ENCODE results near the gene SLC5A9. TPM values are rescaled to one million over a fixed set of nuclear protein-coding genes. Genes with fewer than 3 reads are reported as not detected.

Gene SLC5A9
- polyA plus RNA-seq, 2 of the 4 experiments (the other 2 are of a cell fraction), result 0.03 to 0.21 TPM

- no peak for TF ChIP-seq HMGXB4 (CRISPR knock-in tag; IDR thresholded peaks at IDR 0.05; ENCODE audit: borderline replicate concordance)
- TF ChIP-seq POLR2A (IDR thresholded peaks at IDR 0.05; ENCODE audit: low read length), result no peak
- TF ChIP-seq CHD4 (IDR thresholded peaks at IDR 0.05; ENCODE audit: borderline replicate concordance), result no peak
Observed at GRCh38 chr1:48229317-48229716, 6.8 kb downstream of the SLC5A9 start (continued).

DNA sequence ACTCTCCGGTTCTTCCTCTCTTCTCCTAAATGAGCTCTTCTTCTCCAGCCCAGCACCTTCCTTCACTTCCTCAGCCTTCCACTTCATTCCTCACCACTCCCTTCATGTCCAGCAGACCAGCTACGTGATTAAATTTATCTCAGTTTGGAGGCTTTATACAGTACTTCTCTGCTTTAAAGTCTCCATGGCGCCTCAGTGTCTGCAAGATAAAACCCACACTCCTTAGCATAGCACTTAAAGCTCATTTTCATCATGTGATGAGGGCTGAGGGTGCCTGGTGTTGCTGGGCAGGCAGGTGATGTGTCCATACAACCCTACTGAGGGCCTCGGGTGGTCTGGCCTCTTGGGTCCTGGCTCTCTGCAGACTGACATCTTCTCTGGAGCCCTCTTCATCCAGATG is 7.7 kb downstream of the SLC5A9 start:
- ATAC-seq (no peak), DNase-seq (ENCODE audit: low read depth in 1 of 2, low spot score in 1 of 2) (no peak), FAIRE-seq (no peak)
- no peak overlapping the region for H3K27ac ChIP-seq
- no peak overlapping the region for H3K4me3 ChIP-seq
- no peaks in the 10 kb centered on the region for H3K9me3 ChIP-seq
- CTCF ChIA-PET, result interaction anchor here (0.9 to 1.7 kb wide), 2 partner anchors 27 to 121 kb away, joined by 3 to 5 read pairs; no protein-coding TSS in a partner anchor
- TF ChIP-seq SMC3 (IDR thresholded peaks at IDR 0.05), result no peak
- no peak for TF ChIP-seq JUNB (IDR thresholded peaks at IDR 0.05)
- TF ChIP-seq FOSB (CRISPR knock-in tag; IDR thresholded peaks at IDR 0.05), result no peak
- TF ChIP-seq ZNF302 (CRISPR knock-in tag; IDR thresholded peaks at IDR 0.05), result no peak
- no peak for TF ChIP-seq ZFP36 (IDR thresholded peaks at IDR 0.05; ENCODE audit: borderline replicate concordance, partially characterized antibody)
- TF ChIP-seq JUN (IDR thresholded peaks at IDR 0.05), result no peak
- TF ChIP-seq FOSL2 (IDR thresholded peaks at IDR 0.05), result no peak
- no peak for TF ChIP-seq FOSL2 (CRISPR knock-in tag; IDR thresholded peaks at IDR 0.05)
- 51% methylated on average over 3 of the region's 4 CpGs for WGBS (ENCODE audit: missing lambda C conversion rate)
- POLR2A ChIA-PET, result no interaction called here
- H3K4me1 ChIP-seq, result no peaks in the 10 kb centered on the region
- H3K4me2 ChIP-seq, result no peak overlapping the region

DNA sequence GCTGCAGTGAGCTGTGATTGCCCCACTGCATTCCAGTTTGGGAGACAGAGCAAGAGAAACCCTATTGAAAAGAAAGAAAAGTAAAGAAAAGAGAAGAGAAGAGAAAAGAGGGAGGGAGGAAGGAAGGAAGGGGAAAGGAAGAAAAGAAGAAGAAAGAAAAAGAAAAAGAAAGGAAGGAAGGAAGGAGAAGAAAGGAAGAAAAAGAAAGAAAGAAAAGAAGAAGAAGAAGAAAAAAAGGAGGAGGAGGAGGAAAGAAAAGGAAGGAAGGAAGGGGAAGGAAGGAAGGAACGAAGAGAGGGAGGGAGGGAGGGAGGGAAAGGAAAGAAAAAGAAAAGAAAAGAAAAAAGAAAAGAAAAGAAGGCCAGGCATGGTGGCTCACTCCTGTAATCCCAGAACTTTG is 10.2 kb downstream of the SLC5A9 start:
- ATAC-seq (no peak), FAIRE-seq (no peak), DNase-seq (ENCODE audit: low read depth in 1 of 2, low spot score in 1 of 2) (no peak)
- no peak overlapping the region for H3K4me2 ChIP-seq
- WGBS (ENCODE audit: missing lambda C conversion rate), result no CpG with 5 or more reads among the region's 1 CpG
- no peak overlapping the region for H3K27ac ChIP-seq
- no peaks in the 10 kb centered on the region for H3K9me3 ChIP-seq
- no peak for TF ChIP-seq REST (IDR thresholded peaks at IDR 0.05)
- no peak for TF ChIP-seq CHD4 (IDR thresholded peaks at IDR 0.05; ENCODE audit: borderline replicate concordance)
- TF ChIP-seq, protein P1, sequence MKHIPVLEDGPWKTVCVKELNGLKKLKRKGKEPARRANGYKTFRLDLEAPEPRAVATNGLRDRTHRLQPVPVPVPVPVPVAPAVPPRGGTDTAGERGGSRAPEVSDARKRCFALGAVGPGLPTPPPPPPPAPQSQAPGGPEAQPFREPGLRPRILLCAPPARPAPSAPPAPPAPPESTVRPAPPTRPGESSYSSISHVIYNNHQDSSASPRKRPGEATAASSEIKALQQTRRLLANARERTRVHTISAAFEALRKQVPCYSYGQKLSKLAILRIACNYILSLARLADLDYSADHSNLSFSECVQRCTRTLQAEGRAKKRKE (CRISPR knock-in tag; IDR thresholded peaks at IDR 0.05; ENCODE audit: low read depth), result no peak
- no peak for TF ChIP-seq HDAC2 (IDR thresholded peaks at IDR 0.05)
- TF ChIP-seq CHD2 (IDR thresholded peaks at IDR 0.05; ENCODE audit: low read length, partially characterized antibody), result no peak
- TF ChIP-seq CEBPB (IDR thresholded peaks at IDR 0.05), result no peak
- no peak for TF ChIP-seq HOXB13 (CRISPR knock-in tag; IDR thresholded peaks at IDR 0.05; ENCODE audit: low read depth)
- no peak for TF ChIP-seq HOXB5 (CRISPR knock-in tag; IDR thresholded peaks at IDR 0.05)
- TF ChIP-seq SMC3 (IDR thresholded peaks at IDR 0.05), result no peak
- TF ChIP-seq POLR2A (IDR thresholded peaks at IDR 0.05; ENCODE audit: low read length), result no peak
- TF ChIP-seq FOSB (CRISPR knock-in tag; IDR thresholded peaks at IDR 0.05), result no peak
- H3K4me3 ChIP-seq, result no peak overlapping the region
- no peaks in the 10 kb centered on the region for H3K4me1 ChIP-seq
- ChIA-PET POLR2A (no interaction called here), CTCF (no interaction called here)

Data from A549 (cell line).